ENCODE data around the gene PTK6. TPM values are rescaled to one million over a fixed set of nuclear protein-coding genes. Genes with fewer than 3 reads are reported as not detected.

The PTK6 gene
- total RNA-seq, 1 experiment from 2014 or later: 6.7 TPM

DNA sequence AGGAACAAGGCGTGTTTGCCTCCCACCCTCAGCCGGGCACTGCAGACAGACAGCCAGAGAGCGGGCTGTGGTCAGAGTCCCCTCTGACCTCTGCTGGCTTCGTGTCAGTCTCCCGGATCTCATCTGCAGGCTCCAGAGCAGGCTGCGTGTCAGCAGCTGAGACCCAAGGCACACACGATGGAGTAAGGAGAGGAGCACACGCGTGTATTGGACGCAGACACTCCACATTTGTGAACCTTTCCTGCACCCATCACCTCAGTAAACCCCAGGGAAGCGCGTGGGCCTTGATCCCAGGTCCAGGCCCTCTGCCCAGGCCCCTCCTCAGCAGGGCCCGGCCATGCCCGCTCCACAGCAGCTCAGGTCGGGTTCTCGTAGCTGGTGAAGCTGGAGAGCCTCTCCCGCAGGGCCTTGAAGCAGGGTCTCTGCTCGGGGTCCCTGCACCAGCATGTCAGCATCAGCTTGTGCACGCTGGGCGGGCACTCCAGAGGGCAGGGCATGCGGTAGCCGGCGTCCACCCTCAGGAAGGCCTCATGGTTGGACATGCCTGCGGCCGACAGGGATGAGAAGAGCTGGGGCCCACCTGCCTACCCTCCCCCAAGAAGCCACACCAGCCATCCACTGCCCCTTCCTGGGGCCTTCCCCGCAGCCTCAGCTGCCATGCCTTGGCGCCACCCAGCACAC lies 7.9 kb downstream of the PTK6 start:
- no peak overlapping the region for H3K27ac ChIP-seq (ENCODE audit: low read depth, low read length)
- no peak for ATAC-seq
- H4K20me1 ChIP-seq (ENCODE audit: insufficient read depth): no peaks in the 10 kb centered on the region
- intact Hi-C loops (cut with micrococcal nuclease): no loop called here
- H3K27me3 ChIP-seq (ENCODE audit: insufficient read depth, low read length): no peaks in the 10 kb centered on the region
- CTCF ChIA-PET: interaction anchor here (2.3 kb wide), 1 partner anchor 9 kb away, joined by 11 read pairs; the partner anchor contains the start of gene PTK6
- TF ChIP-seq ZNF274 (IDR thresholded peaks at IDR 0.05; ENCODE audit: low read depth, low read length) (no peak), FOSL1 (IDR thresholded peaks at IDR 0.05; ENCODE audit: low read depth) (no peak), ELF1 (IDR thresholded peaks at IDR 0.05; ENCODE audit: borderline replicate concordance, low read depth) (no peak), RAD21 (IDR thresholded peaks at IDR 0.05; ENCODE audit: low read depth) (no peak), SIN3A (IDR thresholded peaks at IDR 0.05; ENCODE audit: low read depth) (no peak), SRF (IDR thresholded peaks at IDR 0.05; ENCODE audit: low read depth) (no peak), JUND (IDR thresholded peaks at IDR 0.05) (no peak), YY1 (IDR thresholded peaks at IDR 0.05; ENCODE audit: extremely low read depth, insufficient replicate concordance, low read depth, low read length) (no peak), CEBPB (IDR thresholded peaks at IDR 0.05; ENCODE audit: low read depth) (no peak), CBX3 (IDR thresholded peaks at IDR 0.05; ENCODE audit: low read depth) (no peak), ZFX (IDR thresholded peaks at IDR 0.05) (no peak)
- TF ChIP-seq, protein P1, sequence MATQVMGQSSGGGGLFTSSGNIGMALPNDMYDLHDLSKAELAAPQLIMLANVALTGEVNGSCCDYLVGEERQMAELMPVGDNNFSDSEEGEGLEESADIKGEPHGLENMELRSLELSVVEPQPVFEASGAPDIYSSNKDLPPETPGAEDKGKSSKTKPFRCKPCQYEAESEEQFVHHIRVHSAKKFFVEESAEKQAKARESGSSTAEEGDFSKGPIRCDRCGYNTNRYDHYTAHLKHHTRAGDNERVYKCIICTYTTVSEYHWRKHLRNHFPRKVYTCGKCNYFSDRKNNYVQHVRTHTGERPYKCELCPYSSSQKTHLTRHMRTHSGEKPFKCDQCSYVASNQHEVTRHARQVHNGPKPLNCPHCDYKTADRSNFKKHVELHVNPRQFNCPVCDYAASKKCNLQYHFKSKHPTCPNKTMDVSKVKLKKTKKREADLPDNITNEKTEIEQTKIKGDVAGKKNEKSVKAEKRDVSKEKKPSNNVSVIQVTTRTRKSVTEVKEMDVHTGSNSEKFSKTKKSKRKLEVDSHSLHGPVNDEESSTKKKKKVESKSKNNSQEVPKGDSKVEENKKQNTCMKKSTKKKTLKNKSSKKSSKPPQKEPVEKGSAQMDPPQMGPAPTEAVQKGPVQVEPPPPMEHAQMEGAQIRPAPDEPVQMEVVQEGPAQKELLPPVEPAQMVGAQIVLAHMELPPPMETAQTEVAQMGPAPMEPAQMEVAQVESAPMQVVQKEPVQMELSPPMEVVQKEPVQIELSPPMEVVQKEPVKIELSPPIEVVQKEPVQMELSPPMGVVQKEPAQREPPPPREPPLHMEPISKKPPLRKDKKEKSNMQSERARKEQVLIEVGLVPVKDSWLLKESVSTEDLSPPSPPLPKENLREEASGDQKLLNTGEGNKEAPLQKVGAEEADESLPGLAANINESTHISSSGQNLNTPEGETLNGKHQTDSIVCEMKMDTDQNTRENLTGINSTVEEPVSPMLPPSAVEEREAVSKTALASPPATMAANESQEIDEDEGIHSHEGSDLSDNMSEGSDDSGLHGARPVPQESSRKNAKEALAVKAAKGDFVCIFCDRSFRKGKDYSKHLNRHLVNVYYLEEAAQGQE (IDR thresholded peaks at IDR 0.05; ENCODE audit: low read depth): no peak
- TF ChIP-seq, protein P2, sequence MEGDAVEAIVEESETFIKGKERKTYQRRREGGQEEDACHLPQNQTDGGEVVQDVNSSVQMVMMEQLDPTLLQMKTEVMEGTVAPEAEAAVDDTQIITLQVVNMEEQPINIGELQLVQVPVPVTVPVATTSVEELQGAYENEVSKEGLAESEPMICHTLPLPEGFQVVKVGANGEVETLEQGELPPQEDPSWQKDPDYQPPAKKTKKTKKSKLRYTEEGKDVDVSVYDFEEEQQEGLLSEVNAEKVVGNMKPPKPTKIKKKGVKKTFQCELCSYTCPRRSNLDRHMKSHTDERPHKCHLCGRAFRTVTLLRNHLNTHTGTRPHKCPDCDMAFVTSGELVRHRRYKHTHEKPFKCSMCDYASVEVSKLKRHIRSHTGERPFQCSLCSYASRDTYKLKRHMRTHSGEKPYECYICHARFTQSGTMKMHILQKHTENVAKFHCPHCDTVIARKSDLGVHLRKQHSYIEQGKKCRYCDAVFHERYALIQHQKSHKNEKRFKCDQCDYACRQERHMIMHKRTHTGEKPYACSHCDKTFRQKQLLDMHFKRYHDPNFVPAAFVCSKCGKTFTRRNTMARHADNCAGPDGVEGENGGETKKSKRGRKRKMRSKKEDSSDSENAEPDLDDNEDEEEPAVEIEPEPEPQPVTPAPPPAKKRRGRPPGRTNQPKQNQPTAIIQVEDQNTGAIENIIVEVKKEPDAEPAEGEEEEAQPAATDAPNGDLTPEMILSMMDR (IDR thresholded peaks at IDR 0.05 in 2 of 3, conservative IDR thresholded peaks at IDR 0.05 in 1 of 3; ENCODE audit: borderline replicate concordance in 1 of 3, insufficient read depth in 1 of 3, low read depth in 2 of 3, low read length in 2 of 3): no peak
- H3K79me2 ChIP-seq (ENCODE audit: insufficient read depth, low read length): no peaks in the 10 kb centered on the region
- RAD21 ChIA-PET (ENCODE audit: low non-redundant PET in 1 of 2, low total read pairs in 2 of 2, uncharacterized antibody in 2 of 2, unreplicated experiment in 2 of 2): interaction anchor here in 1 of 2 experiments (0.9 kb wide), 1 partner anchor 9 kb away, joined by 4 read pairs; no protein-coding TSS in a partner anchor
- DNase-seq (ENCODE audit: low read depth, low spot score): no peak
- no peak overlapping the region for H3K4me2 ChIP-seq (ENCODE audit: low read length)
- H3K4me3 ChIP-seq (replicated peaks in 1 of 2; ENCODE audit: low read depth in 1 of 2, low read length in 2 of 2): no peak overlapping the region
- no peak overlapping the region for H2AFZ ChIP-seq (ENCODE audit: low read depth, low read length, poor library complexity, severe bottlenecking)
- no TSS peak for BruUV-seq (replicated peaks)
- POLR2A ChIA-PET: interaction anchor here (1.6 kb wide), 1 partner anchor 13 kb away, joined by 3 read pairs; no protein-coding TSS in a partner anchor
- no peaks in the 10 kb centered on the region for H3K36me3 ChIP-seq (ENCODE audit: control insufficient read depth in 1 of 2, insufficient read depth in 2 of 2, low read length in 2 of 2)
- H3K9ac ChIP-seq (ENCODE audit: low read length): no peak overlapping the region
- H3K4me1 ChIP-seq (ENCODE audit: control insufficient read depth in 1 of 2, insufficient read depth in 2 of 2, low read length in 2 of 2): peaks cover 12 to 21% of the 10 kb centered on the region in 2 experiments
- H3K9me3 ChIP-seq (ENCODE audit: control insufficient read depth in 1 of 2, insufficient read depth in 1 of 2, low read depth in 1 of 2, low read length in 2 of 2): no peaks in the 10 kb centered on the region
- no peaks in the 10 kb centered on the region for H3K9me2 ChIP-seq (ENCODE audit: insufficient read depth)

All from HCT116 (cell line).